ENCODE data around the gene PRCP. TPM values are rescaled to one million over a fixed set of nuclear protein-coding genes. Genes with fewer than 3 reads are reported as not detected.

Gene PRCP
- total and polyA plus RNA-seq, 2 donors (not counting 1 experiment from before 2014, with no cell fraction given): 24.6 to 37.7 TPM

GRCh38 chr11:82775736-82776346 is 124.4 kb downstream of the PRCP start:
- Histone ChIP-seq H3K9ac (ENCODE audit: low read length) (no peak overlapping the region), H2AFZ (ENCODE audit: insufficient read depth, low read depth, low read length, poor library complexity, severe bottlenecking) (no peak overlapping the region), H4K20me1 (ENCODE audit: control insufficient read depth, insufficient read depth, low read length, poor library complexity, severe bottlenecking) (no peaks in the 10 kb centered on the region), H3K36me3 (replicated peaks in 1 of 2; ENCODE audit: control extremely low read depth in 1 of 2, control insufficient read depth in 1 of 2, extremely low read depth in 1 of 2, insufficient read depth in 2 of 2, low read length in 1 of 2) (no peaks in the 10 kb centered on the region), H3K27ac (ENCODE audit: low read length in 2 of 2) (no peak overlapping the region), H3K4me2 (replicated peaks; ENCODE audit: low read depth, low read length, poor library complexity, severe bottlenecking) (no peak overlapping the region), H3K4me1 (ENCODE audit: control insufficient read depth in 2 of 2, insufficient read depth in 2 of 2, low read length in 2 of 2) (no peaks in the 10 kb centered on the region), H3K79me2 (ENCODE audit: control insufficient read depth, insufficient read depth, low read length) (no peaks in the 10 kb centered on the region), H3K27me3 (replicated peaks in 1 of 4; ENCODE audit: control extremely low read depth in 1 of 4, control insufficient read depth in 3 of 4, insufficient read depth in 4 of 4, low read length in 3 of 4) (no peaks in the 10 kb centered on the region), H3K9me3 (ENCODE audit: control extremely low read depth in 1 of 3, control insufficient read depth in 2 of 3, insufficient read depth in 1 of 3, low read length in 2 of 3) (peaks cover 0 to 7% (median 5%) of the 10 kb centered on the region in 3 donors), H3K4me3 (ENCODE audit: control extremely low read depth in 1 of 5, extremely low read depth in 1 of 5, insufficient read depth in 1 of 5, low read depth in 2 of 5, low read length in 4 of 5) (no peak overlapping the region)
- intact Hi-C loops (cut with micrococcal nuclease): no loop called here
- ChIA-PET CTCF (interaction anchor here (0.6 to 1.1 kb wide), 5 partner anchors 9 to 1044 kb away, joined by 3 to 6 read pairs (median 3); no protein-coding TSS in a partner anchor), POLR2A (no interaction called here)
- ATAC-seq (ENCODE audit: low read depth) (no peak), DNase-seq (peak; percentile 8)
- H3K4me1 Mint-ChIP-seq: no peaks in the 10 kb centered on the region
- H3K4me3 Mint-ChIP-seq: no peak overlapping the region
- peaks cover 6% of the 10 kb centered on the region for H3K9me3 Mint-ChIP-seq (ENCODE audit: insufficient read depth)
- H3K27ac Mint-ChIP-seq: no peak overlapping the region
- TF ChIP-seq EZH2 (IDR thresholded peaks at IDR 0.05; ENCODE audit: borderline replicate concordance, insufficient read depth, low read depth, low read length, poor library complexity, severe bottlenecking) (no peak), CTCF (IDR thresholded peaks at IDR 0.05) (peak; percentile 44)
- peaks cover 34% of the 10 kb centered on the region for H3K27me3 Mint-ChIP-seq
- 54% methylated on average over 2 of the region's 3 CpGs for WGBS (ENCODE audit: insufficient coverage)

GRCh38 chr11:82775218-82775617 is 125.0 kb downstream of the PRCP start:
- ATAC-seq (ENCODE audit: low read depth) (no peak), DNase-seq (no peak)
- no peak overlapping the region for H3K4me2 ChIP-seq (replicated peaks; ENCODE audit: low read depth, low read length, poor library complexity, severe bottlenecking)
- no peaks in the 10 kb centered on the region for H4K20me1 ChIP-seq (ENCODE audit: control insufficient read depth, insufficient read depth, low read length, poor library complexity, severe bottlenecking)
- no peak overlapping the region for H3K27ac ChIP-seq (ENCODE audit: low read length in 2 of 2)
- H3K4me1 Mint-ChIP-seq: no peaks in the 10 kb centered on the region
- H3K79me2 ChIP-seq (ENCODE audit: control insufficient read depth, insufficient read depth, low read length): no peaks in the 10 kb centered on the region
- H3K9ac ChIP-seq (ENCODE audit: low read length): no peak overlapping the region
- H2AFZ ChIP-seq (ENCODE audit: insufficient read depth, low read depth, low read length, poor library complexity, severe bottlenecking): no peak overlapping the region
- H3K9me3 Mint-ChIP-seq (ENCODE audit: insufficient read depth): peaks cover 6% of the 10 kb centered on the region
- intact Hi-C loops (cut with micrococcal nuclease): no loop called here
- WGBS (ENCODE audit: insufficient coverage): no CpG with 5 or more reads among the region's 1 CpG
- no peaks in the 10 kb centered on the region for H3K36me3 ChIP-seq (replicated peaks in 1 of 2; ENCODE audit: control extremely low read depth in 1 of 2, control insufficient read depth in 1 of 2, extremely low read depth in 1 of 2, insufficient read depth in 2 of 2, low read length in 1 of 2)
- ChIA-PET CTCF (interaction anchor here (0.9 to 1.1 kb wide), 3 partner anchors 14 to 1044 kb away, joined by 3 to 4 read pairs (median 3); no protein-coding TSS in a partner anchor), POLR2A (no interaction called here)
- no peak overlapping the region for H3K4me3 Mint-ChIP-seq
- H3K27ac Mint-ChIP-seq: no peak overlapping the region
- TF ChIP-seq CTCF (IDR thresholded peaks at IDR 0.05) (no peak), EZH2 (IDR thresholded peaks at IDR 0.05; ENCODE audit: borderline replicate concordance, insufficient read depth, low read depth, low read length, poor library complexity, severe bottlenecking) (no peak)
- no peaks in the 10 kb centered on the region for H3K27me3 ChIP-seq (replicated peaks in 1 of 4; ENCODE audit: control extremely low read depth in 1 of 4, control insufficient read depth in 3 of 4, insufficient read depth in 4 of 4, low read length in 3 of 4)
- H3K27me3 Mint-ChIP-seq: peaks cover 34% of the 10 kb centered on the region
- no peak overlapping the region for H3K4me3 ChIP-seq (ENCODE audit: control extremely low read depth in 1 of 5, extremely low read depth in 1 of 5, insufficient read depth in 1 of 5, low read depth in 2 of 5, low read length in 4 of 5)
- H3K9me3 ChIP-seq (ENCODE audit: control extremely low read depth in 1 of 3, control insufficient read depth in 2 of 3, insufficient read depth in 1 of 3, low read length in 2 of 3): peaks cover 0 to 7% (median 5%) of the 10 kb centered on the region in 3 donors
- no peaks in the 10 kb centered on the region for H3K4me1 ChIP-seq (ENCODE audit: control insufficient read depth in 2 of 2, insufficient read depth in 2 of 2, low read length in 2 of 2)

Data from B cell (primary cell).